NOMO-1 (cell line): Measurements from ENCODE around the gene PTS.
"Not testable (repeated sequence)": the region's sequence is repeated elsewhere in the genome, so short reads cannot be mapped to it uniquely, and the experiment has no call there.

Experiments
- DNase-seq, 2 experiments: peaks; one replicate each; lab custom pipeline; 2025; ENCODE audit not compliant: unreplicated experiment in 2 of 2; lab: John Stamatoyannopoulos, UW

The PTS gene

DNA sequence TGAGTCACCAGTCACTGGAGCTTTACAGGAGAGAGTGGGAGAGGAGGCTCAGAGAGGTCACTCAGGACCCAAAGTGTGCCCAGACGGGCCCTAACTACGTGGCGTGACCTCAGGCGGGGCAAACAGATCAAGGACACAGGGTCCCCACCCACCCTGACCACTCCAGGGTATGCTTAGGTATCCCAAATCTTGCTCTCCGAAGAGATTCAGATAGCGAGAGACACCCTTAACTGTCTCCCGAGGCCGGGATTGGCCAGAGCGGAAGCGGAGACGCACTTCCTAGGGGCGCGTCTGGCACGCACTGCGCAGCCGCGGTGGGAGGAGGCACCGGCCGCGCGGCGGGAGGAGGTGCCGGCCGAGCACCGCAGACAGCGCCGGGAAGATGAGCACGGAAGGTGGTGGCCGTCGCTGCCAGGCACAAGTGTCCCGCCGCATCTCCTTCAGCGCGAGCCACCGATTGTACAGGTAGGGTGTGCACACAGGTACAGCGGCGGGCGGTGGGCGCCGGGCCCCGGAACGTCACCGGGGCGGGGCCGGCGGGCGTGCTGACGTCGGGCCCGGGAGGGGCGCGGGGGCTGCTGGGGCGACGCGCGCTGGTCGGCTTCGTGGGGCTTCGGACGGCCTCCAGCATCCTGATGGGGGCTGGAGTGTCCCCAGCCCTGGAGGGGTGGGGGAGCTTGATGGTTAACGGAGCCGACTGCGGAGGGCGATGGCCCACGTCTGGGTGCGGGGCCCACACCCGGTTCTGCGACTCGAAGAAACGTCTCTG, at the start of gene PTS:
Gene PTS, plus strand, starts transcription at position 367 of the 769 bp plus-strand sequence. Its CDS starts 16 bp downstream, at position 383.
- DNase-seq = peak; percentile 88

DNA sequence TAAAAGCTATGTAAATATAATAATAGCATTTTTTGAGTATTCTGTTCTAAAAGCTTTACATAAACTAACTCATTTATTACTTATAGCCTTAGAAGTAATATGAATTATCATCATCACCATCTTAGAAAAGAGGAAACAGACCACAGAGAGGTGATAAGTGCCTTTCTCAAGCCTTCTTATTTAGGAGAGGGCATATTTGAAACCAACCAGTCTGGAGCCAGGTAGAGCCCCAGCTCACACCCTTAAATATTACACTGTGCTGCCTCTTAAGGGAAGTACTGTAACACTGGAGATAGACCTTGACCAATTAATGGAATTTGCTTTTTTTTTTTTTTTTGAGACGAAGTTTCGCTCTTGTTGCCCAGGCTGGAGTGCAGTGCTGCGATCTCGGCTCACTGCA, 48.6 kb upstream of the PTS start:
- DNase-seq = no peak

DNA sequence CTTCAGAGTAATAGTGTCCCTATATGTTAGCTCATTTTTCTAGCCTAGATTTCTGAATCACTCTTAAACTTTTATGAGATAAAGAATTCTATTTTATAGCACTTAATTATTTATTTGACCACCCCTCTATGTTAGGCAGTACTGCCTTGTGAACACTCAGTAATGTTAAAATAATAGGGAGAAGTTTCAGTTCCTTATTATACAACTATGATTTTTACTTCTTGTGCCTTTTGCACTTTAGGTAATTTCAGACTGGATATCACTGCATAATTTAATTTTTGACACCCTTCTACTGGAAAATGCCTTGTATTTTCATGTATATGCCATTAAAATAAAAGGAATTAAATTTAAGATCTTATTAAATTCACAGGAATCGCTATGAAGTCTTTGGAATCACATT, 47.8 kb upstream of the PTS start:
- peak in 1 of 2 experiments; percentile 45 for DNase-seq

DNA sequence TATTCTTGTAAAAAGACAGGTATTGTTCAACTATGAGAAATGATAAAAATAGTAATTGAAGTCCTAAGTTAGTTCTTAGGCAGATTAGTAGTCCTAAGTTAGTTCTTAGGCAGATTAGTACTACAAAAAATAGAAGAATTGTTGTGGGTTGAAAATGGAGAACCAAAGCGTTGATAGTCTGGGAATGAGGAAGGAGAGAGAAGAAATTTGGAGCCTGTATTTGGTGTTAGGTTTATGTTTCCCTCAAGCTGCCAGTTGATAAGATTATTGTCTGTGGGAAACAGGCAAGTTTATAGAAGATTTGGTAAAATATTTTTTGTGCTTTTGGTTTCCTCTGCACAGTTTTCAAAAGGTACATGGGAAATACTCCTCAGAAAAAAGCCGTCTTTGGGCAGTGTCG, 47.3 kb upstream of the PTS start:
- DNase-seq = no peak

DNA sequence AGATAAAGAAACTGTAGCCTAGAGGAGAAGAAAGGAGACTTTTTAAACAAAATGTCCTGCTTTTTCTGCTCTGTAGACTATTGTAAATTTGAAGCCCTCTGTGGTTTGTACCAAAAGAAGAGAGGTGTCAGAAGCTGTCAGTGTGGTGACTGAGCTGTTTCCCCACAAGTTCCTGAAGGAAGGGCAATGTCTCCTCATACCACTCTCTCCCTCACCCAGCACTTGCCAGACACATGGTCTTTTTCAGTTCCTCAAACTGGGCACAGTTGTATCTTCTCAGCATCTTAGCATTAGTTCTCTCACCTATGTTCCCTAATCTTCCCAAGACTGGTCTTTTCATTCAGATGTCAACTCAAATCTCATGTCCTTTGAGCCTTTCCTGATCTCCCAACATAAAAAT, 46.6 kb upstream of the PTS start:
- DNase-seq = peak; percentile 82 to 88

DNA sequence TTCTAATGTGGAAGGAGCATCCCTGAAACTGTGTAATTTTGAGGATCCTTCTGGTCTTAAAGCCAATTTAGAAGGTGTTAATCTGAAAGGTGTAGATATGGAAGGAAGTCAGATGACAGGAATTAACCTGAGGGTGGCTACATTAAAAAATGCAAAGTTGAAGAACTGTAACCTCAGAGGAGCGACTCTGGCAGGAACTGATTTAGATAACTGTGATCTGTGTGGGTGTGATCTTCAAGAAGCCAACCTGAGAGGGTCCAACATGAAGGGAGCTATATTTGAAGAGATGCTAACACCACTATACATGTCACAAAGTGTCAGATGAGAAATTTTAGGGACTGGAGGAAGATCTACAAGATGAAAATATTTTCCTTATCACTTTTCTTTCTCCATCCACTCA, 43.4 kb upstream of the PTS start:
- no peak for DNase-seq

DNA sequence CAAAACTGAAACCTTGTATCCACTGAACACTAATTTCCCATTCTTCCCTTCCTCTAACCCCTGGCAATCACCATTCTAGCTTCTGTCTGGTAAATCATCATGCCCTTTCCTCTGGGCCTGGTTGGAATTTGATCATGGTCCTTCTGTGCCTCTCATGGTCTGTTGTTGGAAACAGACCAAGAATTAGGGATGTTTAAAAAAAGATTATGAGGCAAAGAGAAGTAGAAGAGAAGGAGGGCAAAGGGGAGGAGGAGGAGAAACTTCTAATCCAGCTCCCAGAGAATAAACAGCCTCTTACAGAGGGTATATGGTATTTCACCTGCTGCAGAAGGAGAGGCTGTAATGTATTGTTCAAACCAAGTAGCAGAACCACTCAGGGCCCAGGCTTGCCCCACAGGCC, 40.3 kb upstream of the PTS start:
- DNase-seq = no peak

DNA sequence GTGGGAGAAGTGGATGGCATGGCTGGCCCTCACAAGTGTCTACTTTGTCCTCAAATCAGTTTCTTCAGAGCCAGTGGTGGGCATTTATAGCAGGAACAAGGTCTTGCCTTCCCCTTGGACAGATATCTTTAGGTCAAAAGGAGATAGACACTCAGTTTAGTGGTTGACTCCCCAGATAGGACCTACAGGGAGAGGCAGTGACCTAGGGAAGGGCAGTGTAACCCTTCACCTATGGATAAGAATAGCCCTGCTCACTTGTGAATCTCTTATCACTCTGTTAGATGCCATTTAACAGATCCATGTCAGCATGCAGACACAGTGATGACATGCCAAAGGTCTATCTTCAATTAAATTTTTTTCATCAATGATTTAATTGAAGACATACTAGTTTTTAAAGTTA, 39.9 kb upstream of the PTS start:
- no peak for DNase-seq

DNA sequence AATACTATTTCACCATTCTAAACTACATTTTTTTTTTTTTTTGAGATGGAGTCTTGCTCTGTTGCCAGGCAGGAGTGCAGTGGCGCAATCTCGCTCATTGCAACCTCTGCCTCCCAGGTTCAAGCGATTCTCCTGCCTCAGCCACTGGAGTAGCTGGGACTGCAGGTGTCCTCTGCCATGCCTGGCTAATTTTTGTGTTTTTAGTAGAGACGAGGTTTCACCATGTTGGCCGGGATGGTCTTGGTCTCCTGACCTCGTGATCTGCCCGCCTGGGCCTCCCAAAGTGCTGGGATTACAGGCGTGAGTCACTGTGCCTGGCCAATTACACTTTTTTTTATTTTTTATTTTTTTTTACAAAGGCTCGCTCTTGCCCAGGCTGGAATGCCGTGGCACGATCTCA, 31.1 kb upstream of the PTS start:
- not testable (repeated sequence) for DNase-seq

DNA sequence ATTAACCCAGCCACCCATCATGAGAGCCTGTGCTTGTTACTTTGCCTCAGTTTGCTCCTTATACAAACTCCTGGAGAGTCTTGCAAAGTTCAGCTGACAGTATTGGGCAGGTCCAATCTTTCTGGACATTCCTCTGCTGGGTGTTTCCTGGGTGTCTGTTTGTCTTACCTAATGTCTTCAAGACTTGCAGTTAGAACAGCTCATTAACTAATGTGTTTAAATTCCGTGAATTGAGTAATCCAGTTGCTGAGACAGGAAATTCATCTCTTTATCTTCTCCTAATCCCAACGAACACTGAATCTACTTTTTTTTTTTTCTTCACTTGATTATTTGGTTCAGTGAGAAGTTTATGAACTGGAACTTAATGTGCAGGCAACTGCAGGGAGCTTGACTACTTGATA, 30.3 kb upstream of the PTS start:
- no peak for DNase-seq

DNA sequence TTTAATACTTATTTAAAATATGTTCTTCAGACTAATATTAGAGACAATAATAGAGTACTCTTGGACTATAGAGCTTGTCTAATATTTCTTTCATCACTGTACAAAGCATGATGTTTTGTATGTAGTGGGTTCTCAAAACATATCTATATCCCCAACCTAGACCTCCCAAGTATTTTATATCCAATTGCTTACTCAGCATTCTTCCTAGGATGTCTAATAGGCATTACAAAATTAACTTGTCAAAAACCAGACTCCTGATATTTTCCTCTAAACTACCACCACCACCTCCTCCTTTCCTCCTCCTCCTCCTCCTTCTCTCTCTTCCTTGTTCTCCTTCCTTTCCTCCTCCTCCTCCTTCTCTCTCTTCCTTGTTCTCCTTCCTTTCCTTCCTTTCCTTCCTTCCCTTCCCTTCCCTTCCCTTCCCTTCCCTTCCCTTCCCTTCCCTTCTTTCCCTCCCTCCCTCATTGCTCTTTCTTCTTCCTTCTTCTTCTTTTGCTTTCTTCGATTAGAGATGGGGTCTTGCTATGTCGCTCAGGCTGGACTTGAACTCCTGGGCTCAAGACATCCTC, 29.6 kb upstream of the PTS start:
- DNase-seq = no peak

DNA sequence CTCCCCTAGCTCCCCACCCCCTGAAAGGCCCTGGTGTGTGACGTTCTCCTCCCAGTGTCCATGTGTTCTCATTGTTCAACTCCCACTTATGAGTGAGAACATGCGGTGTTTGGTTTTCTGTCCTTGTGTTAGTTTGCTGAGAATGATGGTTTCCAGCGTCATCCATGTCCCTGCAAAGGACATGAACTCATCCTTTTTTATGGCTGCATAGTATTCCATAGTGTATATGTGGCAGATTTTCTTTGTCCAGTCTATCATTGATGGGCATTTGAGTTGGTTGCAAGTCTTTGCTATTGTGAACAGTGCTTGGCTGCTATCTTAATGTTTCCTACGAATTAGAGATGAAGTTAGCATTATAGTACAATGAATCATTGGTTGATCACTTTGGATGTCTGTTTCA, 27.1 kb upstream of the PTS start:
- DNase-seq = not testable (repeated sequence)

DNA sequence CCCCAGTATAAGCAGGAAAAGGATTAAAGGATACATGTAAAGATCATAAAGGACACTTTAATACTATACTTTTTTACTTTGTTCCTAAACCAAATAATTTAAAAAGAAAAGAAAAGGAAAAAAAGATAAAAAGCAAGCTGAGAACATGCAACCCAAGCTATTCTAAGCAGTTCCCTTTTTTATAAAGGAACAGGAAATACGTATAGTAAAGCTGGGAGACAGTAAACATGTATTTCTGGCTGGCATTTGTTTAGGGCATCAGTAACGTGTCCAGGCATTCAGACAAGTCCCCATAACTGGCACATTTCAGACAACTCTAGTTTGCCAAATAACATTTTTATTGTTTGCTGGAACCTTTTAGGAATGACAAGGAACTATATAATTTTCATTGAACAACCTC, 26.0 kb upstream of the PTS start:
- DNase-seq = peak; percentile 50 to 58

DNA sequence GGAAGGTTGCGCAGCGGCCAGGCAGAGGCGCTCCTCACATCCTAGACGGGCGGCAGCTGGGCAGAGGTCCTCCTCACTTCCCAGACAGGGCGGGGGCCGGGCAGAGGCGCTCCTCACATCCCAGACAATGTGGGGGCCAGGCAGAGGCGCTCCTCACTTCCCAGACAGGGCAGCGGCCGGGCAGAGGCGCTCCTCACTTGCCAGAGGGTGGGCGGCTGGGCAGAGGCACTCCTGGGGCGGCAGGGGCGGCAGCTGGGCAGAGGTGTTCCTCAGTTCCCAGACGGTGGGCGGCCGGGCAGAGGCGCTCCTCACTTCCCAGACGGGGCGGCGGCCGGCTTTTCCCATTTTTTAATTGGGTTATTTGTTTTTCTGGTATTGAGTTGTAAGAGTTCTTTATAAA, 20.2 kb upstream of the PTS start:
- DNase-seq = no peak

DNA sequence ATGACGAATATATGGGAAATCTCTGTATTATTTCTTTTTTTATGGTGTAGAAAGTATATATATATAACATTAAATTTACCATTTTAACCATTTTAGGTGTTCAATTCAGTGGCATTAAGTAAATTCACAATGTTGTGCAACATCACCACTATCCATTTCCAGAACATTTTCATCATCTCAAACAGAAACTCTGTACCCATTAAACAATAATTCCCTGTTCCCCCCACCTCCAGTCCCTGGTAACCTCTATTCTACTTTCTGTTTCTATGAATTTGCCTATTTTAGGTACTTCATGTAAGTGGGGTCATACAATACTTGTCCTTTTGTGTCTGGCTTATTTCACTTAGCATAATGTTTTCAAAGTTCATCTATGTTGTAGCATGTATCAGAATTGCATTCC, 15.3 kb upstream of the PTS start:
- no peak for DNase-seq

DNA sequence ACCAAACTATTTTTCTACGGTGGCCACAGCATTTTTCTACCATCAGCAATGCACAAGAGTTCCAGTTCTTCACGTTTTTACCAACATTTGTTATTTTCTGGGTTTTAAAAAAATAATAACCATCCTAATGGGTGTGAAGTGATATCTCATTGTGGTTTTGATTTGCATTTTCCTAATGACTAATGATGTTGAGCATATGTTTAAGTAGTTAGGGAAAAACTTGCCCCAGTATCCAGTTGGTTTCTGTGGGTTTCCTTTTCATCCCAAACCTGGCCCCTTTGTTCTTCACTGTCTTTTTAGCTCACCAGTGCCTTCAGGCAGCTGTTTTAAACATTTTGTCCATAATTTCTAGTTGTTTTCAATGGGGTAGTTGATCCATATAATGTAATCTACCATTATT, 14.7 kb upstream of the PTS start:
- peak in 1 of 2 experiments; percentile 19 for DNase-seq

DNA sequence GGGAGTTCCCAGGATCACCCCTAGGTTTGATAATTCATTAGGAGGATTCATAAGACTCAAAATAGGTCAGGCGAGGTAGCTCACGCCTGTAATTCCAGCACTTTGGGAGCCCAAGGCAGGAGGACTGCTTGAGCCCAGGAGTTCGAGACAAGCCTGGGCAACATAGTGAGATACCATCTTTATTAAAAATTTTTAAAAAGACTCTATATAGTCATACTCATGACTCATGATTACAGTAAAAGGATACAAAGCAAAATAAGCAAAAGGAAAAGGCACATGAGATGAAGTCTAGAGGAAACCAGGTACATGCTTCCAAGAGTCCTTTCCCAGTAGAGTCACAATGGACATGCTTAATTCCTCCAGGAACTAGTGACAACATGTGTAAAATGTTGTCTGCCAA, 13.9 kb upstream of the PTS start:
- DNase-seq = no peak

DNA sequence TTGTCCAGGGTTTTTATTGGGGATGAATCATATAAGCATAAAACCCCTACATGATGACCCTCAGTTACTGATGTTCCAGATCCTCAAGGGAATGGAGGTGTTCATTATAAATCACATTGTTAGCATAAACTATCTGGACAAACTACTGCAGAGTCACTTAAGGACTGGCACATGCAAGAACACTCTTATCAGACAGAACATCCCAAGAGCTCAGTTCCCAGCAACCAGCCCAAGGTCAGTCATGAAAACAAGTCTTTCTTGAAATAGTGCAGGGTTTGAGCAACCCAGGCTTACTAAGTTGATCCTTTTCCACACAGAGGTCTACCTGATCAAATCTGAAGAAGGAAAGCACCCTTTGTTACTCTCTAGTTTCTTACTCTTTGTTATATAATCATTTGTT, 13.5 kb upstream of the PTS start:
- DNase-seq = no peak

DNA sequence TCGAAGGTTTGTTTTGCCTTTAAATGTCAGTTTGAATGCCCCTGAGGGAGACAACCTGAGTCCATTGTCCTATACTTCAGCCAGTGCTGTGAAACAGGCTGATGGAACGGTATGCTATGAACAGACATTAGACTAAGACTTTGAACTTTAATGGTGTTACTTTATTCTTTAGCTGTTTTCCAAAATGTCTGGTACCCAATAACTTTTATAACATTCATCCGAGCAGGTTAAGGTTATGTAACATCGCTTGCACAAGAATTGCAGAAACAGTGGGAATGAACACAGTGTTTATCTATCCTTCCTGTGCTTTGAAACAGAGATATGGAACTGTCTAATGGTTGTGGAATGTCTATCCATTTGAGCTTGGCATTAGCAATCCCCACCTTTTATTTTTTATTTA, 12.5 kb upstream of the PTS start:
- DNase-seq = no peak

DNA sequence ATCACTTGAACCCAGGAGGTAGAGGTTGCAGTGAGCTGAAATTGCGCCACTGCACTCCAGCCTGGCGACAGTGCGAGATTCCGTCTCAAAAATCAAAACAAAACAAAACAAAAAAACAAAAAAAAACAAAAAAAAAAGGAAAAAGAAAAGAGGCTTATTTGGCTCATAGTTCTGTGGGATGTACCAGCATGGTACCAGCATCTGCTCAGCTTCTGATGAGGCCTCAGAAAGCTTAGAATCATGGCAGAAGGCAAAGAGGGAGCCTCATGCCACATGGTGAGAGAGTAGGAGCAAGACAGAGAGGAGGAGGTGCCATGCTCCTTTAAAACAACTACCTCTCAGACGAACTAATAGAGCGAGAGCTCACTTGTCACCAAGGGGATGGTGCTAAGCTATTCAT, 10.6 kb upstream of the PTS start:
- no peak for DNase-seq

DNA sequence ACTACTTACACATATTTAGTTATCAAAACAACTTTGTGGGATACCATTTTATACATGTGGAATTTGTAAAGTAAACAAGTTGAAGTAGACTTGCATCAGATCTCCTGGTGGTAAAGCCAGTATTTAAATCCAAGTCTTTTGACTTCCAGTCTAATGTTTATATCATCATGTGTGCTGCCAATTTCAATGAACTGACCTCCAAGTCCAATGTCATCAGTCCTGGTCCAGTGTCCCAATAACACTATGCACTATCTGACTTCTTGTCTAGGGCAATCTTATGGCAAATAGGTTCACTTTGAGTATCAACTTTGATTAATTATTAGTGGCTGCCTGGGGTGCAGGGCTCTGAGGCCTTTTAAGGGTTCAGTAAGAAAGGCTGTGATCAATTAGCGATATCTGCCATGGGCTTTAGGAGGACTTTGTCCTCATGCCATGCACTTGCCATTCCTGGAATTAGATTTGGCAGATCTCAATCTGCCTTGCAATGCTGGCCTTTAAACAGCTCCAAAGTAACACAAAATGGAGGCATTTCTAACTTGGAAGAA, 9.6 kb upstream of the PTS start:
- no peak for DNase-seq

DNA sequence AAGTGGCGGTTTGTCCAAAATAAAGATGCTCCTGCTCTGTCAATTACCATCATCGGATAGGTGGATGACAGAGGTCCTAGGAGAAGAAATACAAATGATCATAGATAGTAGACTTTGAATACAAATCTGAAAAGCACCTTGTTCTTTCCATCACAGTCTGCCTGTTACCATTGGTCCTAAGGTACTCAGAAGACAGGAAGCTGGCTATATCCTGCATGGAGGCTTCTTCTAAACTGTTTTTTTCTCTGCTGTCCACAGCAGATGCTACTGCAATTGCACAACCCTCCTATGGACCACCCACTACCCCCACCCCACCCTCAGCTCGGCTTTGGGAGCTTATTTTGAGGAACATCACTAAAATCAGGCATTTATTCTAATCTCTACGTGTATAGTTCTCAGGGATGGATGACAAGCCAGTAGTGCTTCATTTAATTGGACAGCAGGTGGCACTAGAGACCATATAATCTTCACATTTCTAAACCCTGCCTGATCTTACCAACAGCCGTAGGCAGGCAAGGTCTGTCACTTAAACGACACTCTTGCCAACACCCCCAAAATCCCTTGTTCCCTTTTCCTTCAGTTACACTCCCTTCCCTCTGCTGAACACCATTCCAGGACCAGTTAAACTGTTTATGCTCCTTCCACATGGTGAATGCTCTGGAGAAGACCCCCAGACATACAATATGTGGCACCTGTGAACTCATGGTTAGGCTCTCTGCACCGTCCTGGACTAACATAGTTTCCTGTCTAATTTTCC, 6.6 kb upstream of the PTS start:
- DNase-seq = peak; percentile 24 to 75
